Mucosa of stomach (tissue), 1 donor: Measurements from ENCODE around the gene PDXK.
"Not testable (repeated sequence)": the region's sequence is repeated elsewhere in the genome, so short reads cannot be mapped to it uniquely, and the experiment has no call there.

Experiments used
- H3K27me3 ChIP-seq: one replicate; pipeline ENCODE4 v1.7.0; 2013; ENCODE audit warnings: mild to moderate bottlenecking, low read length; ENCODE audit not compliant: control insufficient read depth, insufficient read depth
- H3K36me3 ChIP-seq: one replicate; pipeline ENCODE4 v1.7.0; 2013; ENCODE audit warnings: low read length; ENCODE audit not compliant: control insufficient read depth, insufficient read depth
- H3K4me1 ChIP-seq: one replicate; pipeline ENCODE4 v1.7.0; 2013; ENCODE audit warnings: mild to moderate bottlenecking, low read length; ENCODE audit not compliant: control insufficient read depth, insufficient read depth
- H3K4me3 ChIP-seq: one replicate; pipeline ENCODE4 v1.7.0; 2013; ENCODE audit warnings: low read length
- H3K9ac ChIP-seq: one replicate; pipeline ENCODE4 v1.7.0; 2013; ENCODE audit warnings: mild to moderate bottlenecking, low read length, moderate library complexity
- H3K9me3 ChIP-seq: one replicate; pipeline ENCODE4 v1.7.0; 2013; ENCODE audit warnings: mild to moderate bottlenecking, low read length, moderate library complexity; ENCODE audit not compliant: control insufficient read depth
- donor health status: Pancreatic carcinoma.

The PDXK gene

DNA sequence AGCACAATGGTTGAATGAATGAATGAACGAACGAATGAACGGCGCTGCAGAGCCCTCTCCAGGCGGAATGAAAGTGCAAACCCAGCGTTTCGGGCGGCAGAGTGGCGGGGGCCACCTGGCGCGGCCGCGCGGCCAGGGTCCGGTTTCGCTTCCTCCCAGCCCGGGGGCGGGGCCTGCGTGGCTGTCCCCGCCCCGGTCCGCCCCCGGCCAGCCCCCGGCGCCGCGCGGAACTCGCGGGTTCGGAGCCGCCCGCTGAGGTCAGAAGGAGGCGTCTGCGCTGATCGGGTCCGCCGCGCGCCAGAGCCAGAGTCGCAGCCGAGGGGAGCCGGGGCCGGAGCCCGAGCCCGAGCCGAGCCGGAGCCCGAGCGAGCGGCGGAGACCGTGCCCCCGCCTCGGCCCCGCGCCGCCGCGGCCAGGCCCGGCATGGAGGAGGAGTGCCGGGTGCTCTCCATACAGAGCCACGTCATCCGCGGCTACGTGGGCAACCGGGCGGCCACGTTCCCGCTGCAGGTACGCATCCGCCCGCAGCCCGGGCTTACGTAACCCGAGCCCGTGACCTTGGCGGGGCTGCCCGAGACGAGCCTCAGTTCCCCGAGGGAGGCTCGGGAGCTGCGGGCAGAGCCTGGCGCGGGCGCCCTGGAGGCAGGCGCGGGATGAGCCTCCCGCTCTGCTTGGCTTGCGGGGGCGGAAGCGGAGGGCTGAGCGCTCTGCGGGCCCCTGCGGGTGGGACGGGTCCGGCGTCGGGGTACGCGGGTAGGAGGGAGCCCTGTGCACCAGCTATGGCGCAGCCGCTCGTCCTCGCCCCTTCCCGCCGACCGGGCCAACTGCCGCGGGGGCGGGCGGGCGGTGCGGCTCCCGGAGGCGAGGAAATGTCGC, at the start of gene PDXK:
PDXK (plus strand) TSS at position 258 of the 876 bp plus-strand sequence; CDS start at position 424, 166 bp downstream.
- H3K9me3 ChIP-seq, result no peaks in the 10 kb centered on the region
- H3K4me3 ChIP-seq, result peak within 1 kb of the TSS; percentile 83
- peak within 1 kb of the TSS; percentile 82 for H3K9ac ChIP-seq
- no peaks in the 10 kb centered on the region for H3K27me3 ChIP-seq
- no peaks in the 10 kb centered on the region for H3K36me3 ChIP-seq
- peaks cover 28% of the 10 kb centered on the region for H3K4me1 ChIP-seq

DNA sequence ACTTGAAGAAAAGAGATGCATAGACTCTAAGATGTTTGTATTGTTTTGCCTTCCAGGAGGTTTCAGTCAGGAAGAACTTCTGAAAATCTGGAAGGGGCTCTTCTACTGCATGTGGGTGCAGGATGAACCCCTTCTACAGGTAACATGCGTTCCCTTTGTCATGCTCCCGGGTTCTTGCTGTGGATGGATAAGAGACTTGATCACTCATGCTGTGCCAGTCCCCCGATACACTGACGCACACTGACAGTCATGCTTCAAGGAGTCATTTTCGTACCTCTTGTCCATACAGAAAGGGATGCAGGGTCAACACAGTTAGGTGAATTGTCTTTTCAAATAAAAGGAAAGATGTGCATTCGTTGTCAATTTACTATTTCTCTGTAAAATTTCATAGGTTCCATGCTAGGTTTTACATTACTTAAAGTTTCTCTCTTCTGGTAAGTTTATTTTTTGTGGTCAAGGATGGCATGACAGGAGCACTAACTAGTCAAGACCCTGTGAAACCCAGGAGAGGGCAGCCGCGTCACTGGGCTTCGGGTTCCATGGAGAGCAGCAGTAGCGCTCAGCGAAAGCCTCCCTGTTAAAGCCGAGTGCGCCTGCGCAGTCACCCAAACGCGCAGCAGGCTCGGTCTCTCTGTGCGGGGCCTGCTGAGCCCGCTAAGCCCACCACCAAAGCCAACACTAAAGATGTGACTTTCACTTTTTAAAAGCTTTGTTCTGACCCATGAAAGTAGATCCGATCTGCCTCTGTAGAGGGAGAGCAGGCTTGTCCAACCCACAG, 48.9 kb upstream of the PDXK start:
- peaks cover 9% of the 10 kb centered on the region for H3K4me1 ChIP-seq
- no peak overlapping the region for H3K9ac ChIP-seq

DNA sequence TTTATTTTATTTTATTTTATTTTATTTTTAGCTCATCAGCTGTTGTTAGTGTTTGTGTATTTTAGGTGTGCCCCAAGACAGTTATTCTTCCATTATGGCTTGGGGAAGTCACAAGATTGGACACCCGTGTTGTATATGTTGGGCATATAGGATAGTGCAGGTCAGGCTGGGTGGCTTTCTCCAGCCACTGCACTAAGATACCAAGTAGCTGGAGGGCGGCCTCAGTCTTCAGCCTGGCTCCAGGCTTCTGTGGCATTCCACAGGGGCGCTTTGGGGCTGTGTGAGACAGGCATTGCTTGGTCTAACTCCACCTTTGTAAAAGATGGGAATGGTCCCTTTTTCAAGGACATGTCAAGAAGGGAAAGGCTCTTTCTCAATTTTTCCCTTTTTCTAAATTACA, 43.1 kb upstream of the PDXK start:
- Histone ChIP-seq H3K36me3 (no peaks in the 10 kb centered on the region), H3K9me3 (no peaks in the 10 kb centered on the region), H3K4me1 (no peaks in the 10 kb centered on the region), H3K27me3 (no peaks in the 10 kb centered on the region), H3K9ac (no peak overlapping the region), H3K4me3 (no peak overlapping the region)

More for the DNA sequence above, 48.9 kb upstream of the PDXK start:
- no peaks in the 10 kb centered on the region for H3K27me3 ChIP-seq
- H3K36me3 ChIP-seq, result no peaks in the 10 kb centered on the region
- H3K4me3 ChIP-seq, result no peak overlapping the region
- no peaks in the 10 kb centered on the region for H3K9me3 ChIP-seq

DNA sequence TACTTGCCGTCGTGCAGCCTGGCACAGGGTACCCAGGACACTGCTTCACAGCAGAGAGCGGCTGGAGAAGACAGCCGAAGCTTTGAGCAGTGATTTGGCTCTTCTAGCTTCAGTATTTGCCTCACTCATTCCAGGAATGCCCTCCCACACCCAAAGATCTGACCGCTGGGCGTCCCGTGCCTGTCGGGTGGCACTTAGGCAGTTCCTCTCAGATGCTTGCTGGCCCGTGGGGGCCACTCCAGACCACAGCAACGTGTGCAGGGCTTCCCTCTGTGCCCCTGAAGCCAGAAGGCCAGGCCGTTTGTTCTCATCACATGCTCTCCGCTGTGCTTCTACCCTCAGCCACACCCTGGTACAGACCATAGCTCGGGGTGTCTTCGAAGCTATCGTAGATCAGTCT, 42.5 kb upstream of the PDXK start:
- Histone ChIP-seq H3K36me3 (no peaks in the 10 kb centered on the region), H3K9me3 (no peaks in the 10 kb centered on the region), H3K9ac (no peak overlapping the region), H3K27me3 (no peaks in the 10 kb centered on the region), H3K4me3 (no peak overlapping the region), H3K4me1 (no peaks in the 10 kb centered on the region)

DNA sequence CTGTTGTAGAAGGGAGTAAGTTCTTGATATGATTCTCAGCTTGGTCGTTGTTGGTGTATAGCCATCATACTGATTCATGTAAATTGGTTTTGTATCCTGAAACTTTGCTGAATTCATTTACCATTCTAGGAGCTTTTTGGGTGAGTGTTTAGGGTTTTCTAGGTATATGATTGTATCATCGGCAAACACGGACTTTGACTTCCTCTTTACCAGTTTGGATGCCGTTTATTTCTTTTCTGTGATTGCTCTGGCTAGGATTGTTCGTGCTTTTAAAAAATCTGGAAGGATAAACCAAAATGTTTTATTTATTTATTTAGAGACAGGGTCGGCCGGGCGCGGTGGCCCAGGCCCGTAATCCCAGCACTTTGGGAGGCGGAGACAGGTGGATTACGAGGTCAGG, 39.0 kb upstream of the PDXK start:
- Histone ChIP-seq H3K4me3 (no peak overlapping the region), H3K9me3 (no peaks in the 10 kb centered on the region), H3K27me3 (no peaks in the 10 kb centered on the region), H3K36me3 (no peaks in the 10 kb centered on the region), H3K4me1 (no peaks in the 10 kb centered on the region), H3K9ac (no peak overlapping the region)

DNA sequence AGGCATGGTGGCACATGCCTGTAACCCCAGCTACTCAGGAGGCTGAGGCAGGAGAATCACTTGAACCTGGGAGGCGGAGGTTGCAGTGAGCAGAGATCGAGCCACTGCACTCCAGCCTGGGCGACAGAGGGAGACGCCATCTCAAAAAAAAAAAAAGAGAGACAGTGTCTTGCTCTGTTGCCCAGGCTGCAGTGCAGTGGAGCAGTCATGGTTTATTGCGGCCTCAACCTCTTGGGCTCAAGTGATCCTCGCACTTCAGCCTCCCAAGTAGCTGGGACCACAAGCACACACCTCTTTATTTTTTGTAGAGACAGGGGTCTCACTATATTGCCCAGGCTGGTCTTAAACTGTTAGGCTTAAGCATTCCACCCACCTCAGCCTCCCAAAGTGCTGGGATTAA, 38.5 kb upstream of the PDXK start:
- H3K36me3 ChIP-seq, H3K9me3 ChIP-seq, H3K27me3 ChIP-seq, H3K9ac ChIP-seq, H3K4me3 ChIP-seq, H3K4me1 ChIP-seq: not testable (repeated sequence)

DNA sequence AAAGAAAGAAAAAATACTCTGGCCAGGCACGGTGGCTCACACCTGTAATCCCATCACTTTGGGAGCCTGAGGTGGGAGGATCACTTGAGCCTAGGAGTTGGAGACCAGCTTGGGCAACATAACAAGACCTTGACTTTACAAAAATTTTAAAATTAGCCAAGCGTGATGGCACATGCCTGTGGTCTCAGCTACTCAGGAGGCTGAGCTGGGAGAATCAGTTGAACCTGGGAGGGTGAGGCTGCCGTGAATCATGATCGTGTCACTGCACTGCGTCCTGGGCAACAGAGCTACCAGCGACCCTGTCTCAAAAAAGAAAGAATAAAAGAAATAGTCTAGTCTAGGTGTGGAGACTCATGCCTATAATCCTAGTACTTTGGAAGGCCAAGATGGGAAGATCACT, 37.3 kb upstream of the PDXK start:
- Histone ChIP-seq H3K27me3 (no peaks in the 10 kb centered on the region), H3K4me1 (no peaks in the 10 kb centered on the region), H3K36me3 (no peaks in the 10 kb centered on the region), H3K9ac (no peak overlapping the region), H3K4me3 (no peak overlapping the region), H3K9me3 (no peaks in the 10 kb centered on the region)

DNA sequence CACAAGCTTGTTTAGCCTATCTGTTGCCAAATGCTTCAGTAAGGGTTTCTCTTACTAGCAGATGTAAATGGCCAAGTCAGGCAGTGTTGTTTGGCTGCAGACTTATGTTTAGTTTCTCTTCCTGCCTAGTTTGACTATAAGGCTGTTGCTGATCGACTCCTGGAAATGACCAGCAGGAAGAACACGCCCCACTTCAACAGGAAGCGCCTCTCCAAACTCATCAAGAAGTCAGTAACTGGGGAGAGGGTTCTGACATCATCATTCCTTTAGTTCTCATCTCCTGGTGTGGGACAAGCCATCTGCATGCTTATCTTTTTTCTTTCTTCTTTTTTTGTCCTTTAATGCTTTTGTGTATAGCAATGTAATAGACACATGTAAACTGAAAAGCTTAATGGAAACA, 34.5 kb upstream of the PDXK start:
- H3K4me1 ChIP-seq, result no peaks in the 10 kb centered on the region
- H3K4me3 ChIP-seq, result no peak overlapping the region
- H3K36me3 ChIP-seq, result no peaks in the 10 kb centered on the region
- H3K9ac ChIP-seq, result no peak overlapping the region
- no peaks in the 10 kb centered on the region for H3K27me3 ChIP-seq
- no peaks in the 10 kb centered on the region for H3K9me3 ChIP-seq

DNA sequence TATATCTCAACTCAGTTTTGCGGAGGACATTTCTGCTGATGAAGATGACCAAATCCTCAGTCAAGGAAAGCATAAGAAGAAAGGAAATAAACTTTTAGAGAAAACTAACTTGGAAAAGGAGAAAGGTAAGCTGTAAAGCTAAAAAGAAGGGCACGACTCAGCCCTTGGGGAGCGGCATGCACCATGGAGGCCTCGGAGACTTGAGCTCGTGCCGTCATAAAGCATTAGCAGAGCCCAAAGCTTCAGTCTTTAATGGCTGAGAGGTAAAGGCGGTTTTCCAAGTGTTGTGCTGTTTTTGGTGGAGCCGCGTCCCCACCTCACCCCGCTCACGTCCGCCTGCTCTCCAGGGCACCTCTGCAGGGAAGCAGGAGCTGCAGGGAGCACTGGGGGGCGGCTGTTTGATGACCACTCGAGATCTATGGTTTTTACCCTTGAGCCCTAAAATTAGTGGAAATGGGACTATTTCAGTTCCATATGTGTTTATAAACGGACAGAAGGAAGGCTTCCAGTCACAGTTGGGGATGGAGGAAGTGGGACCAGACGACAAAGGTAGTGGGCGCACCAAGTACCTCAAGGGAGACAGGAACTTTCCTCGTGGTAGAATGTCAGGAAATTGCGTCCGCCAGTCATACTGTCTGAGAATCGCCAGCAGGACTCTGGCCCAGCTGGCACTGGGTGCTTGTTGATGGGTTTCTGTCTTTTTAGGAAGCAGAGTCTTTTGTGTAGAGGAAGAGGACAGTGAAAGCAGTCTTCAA, 31.9 kb upstream of the PDXK start:
- peaks cover 8% of the 10 kb centered on the region for H3K36me3 ChIP-seq
- no peaks in the 10 kb centered on the region for H3K4me1 ChIP-seq
- H3K9me3 ChIP-seq, result no peaks in the 10 kb centered on the region

DNA sequence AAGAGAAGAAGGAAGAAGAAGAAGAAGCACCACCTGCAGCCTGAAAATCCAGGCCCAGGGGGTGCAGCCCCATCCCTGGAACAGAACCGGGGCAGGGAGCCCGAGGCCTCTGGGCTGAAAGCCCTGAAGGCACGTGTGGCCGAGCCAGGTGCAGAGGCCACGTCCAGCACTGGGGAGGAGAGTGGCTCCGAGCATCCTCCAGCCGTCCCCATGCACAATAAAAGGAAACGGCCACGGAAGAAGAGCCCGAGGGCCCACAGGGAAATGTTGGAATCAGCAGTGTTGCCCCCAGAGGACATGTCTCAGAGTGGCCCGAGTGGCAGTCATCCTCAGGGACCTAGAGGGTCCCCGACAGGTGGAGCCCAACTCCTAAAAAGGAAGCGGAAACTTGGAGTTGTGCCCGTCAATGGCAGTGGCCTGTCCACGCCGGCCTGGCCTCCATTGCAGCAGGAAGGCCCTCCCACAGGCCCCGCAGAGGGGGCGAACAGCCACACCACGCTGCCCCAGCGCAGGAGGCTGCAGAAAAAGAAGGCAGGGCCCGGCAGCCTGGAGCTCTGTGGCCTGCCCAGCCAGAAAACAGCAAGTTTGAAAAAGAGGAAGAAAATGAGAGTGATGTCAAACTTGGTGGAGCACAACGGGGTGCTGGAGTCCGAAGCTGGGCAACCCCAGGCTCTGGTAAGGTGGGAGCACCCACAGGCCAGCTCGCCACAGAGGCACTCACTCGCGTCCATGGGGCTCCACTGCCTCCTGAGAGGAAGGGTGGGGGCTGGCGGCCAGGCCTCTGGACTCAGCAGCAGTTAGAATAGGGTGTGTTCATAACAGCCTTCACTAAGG, 31.1 kb upstream of the PDXK start:
- H3K4me1 ChIP-seq, result no peaks in the 10 kb centered on the region
- no peak overlapping the region for H3K4me3 ChIP-seq
- no peaks in the 10 kb centered on the region for H3K27me3 ChIP-seq
- H3K36me3 ChIP-seq, result peaks cover 8% of the 10 kb centered on the region
- H3K9me3 ChIP-seq, result no peaks in the 10 kb centered on the region
- no peak overlapping the region for H3K9ac ChIP-seq

More for the DNA sequence above, 31.9 kb upstream of the PDXK start:
- no peaks in the 10 kb centered on the region for H3K27me3 ChIP-seq
- H3K9ac ChIP-seq, result no peak overlapping the region
- no peak overlapping the region for H3K4me3 ChIP-seq

DNA sequence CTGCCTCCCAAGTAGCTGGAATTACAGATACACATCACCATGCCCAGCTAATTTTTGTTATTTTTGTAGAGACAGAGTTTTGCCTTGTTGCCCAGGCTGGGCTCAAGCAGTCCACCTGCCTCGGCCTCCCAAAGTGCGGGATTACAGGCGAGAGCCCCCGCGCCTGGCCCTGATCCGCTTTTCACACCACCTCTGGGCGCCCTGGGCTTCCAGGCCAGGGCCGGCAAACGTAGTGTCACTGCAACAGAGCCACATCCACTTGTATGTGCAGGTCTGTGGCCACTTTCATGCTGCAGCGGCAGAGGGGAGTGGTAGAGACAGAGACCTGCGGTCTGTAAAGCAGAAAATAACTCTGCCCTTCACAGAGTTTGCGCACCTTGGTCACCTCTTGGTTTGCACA, 30.0 kb upstream of the PDXK start:
- no peaks in the 10 kb centered on the region for H3K27me3 ChIP-seq
- H3K9ac ChIP-seq, result no peak overlapping the region
- peaks cover 8% of the 10 kb centered on the region for H3K36me3 ChIP-seq
- H3K9me3 ChIP-seq, result no peaks in the 10 kb centered on the region
- H3K4me1 ChIP-seq, result no peaks in the 10 kb centered on the region
- no peak overlapping the region for H3K4me3 ChIP-seq
